PC-3 (cell line): ENCODE results near the gene FAM47E.

ENCODE experiments used
- CTCF ChIP-seq: fragments of 300-600 bp; sonication (generic); conservative IDR thresholded peaks from 2 replicates; pipeline ENCODE4 v1.5.1; 2017; ENCODE audit warnings: antibody characterized with exemption, low read depth, mild to moderate bottlenecking, low read length
- EZH2 ChIP-seq: fragments of 300-600 bp; sonication (generic); IDR thresholded peaks from one replicate; pipeline ENCODE4 v1.6.1; 2017; ENCODE audit warnings: antibody characterized with exemption, mild to moderate bottlenecking, low read length; ENCODE audit not compliant: unreplicated experiment

- no peak for TF ChIP-seq EZH2
- TF ChIP-seq CTCF: no peak
These were observed 41.2 kb downstream of the FAM47E start for GRCh38 chr4:76292730-76293129.
